Measurements from ENCODE around the gene MECR.
A peak's percentile ranks its signal among the peaks of the same experiment; 100 is the strongest.

The MECR gene

DNA sequence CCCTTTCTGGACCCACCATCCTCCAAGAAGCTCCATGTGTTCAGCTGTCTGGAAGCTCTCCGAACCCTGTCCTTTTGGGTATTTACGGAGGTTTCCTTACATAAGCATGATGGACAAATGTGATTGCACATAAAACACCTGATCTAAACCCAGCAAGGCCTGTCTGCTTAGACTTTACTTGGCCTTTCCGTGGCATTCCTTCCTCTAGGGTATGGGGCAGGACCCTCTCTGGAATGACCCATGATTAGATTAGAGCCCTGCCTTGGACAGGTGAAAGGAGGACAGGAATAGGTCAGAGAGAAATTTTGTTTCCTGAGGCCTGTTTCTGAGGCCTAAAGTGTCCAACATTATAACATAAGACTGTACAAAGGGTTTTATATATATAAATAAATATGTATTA lies 22.4 kb upstream of the MECR start:
- Histone ChIP-seq H3K27me3 (ENCODE audit: insufficient read depth, low read length) (no peaks in the 10 kb centered on the region), H3K18ac (ENCODE audit: low read length) (no peak overlapping the region), H3K36me3 (ENCODE audit: control insufficient read depth in 1 of 2, insufficient read depth in 2 of 2, low read length in 2 of 2) (no peaks in the 10 kb centered on the region), H3K9ac (ENCODE audit: low read length) (no peak overlapping the region), H2AFZ (ENCODE audit: insufficient read depth, low read length, poor library complexity) (no peak overlapping the region), H3K14ac (ENCODE audit: low read length) (no peak overlapping the region), H3K23ac (ENCODE audit: low read length) (no peak overlapping the region), H3K4me3 (ENCODE audit: low read depth, low read length) (no peak overlapping the region), H2BK5ac (ENCODE audit: low read depth, low read length, poor library complexity) (no peak overlapping the region), H3K4ac (ENCODE audit: low read depth, low read length) (no peak overlapping the region), H2BK12ac (ENCODE audit: low read length) (no peak overlapping the region), H4K91ac (ENCODE audit: low read depth, low read length) (no peak overlapping the region), H4K12ac (ENCODE audit: low read depth, low read length) (no peak overlapping the region), H4K8ac (ENCODE audit: low read depth, low read length) (no peak overlapping the region), H3K4me1 (ENCODE audit: control insufficient read depth in 1 of 2, insufficient read depth in 2 of 2, low read length in 2 of 2) (peaks cover 42 to 46% of the 10 kb centered on the region in 2 experiments), H3K79me2 (ENCODE audit: control insufficient read depth, insufficient read depth, low read length, poor library complexity) (peaks cover 15% of the 10 kb centered on the region), H3K9me3 (ENCODE audit: insufficient read depth, low read depth, low read length) (peaks cover 3% of the 10 kb centered on the region), H3K79me1 (ENCODE audit: low read length) (peaks cover 34% of the 10 kb centered on the region), H3K27ac (ENCODE audit: low read depth, low read length) (no peak overlapping the region), H2AK5ac (ENCODE audit: low read length) (no peak overlapping the region), H3K4me2 (ENCODE audit: low read length) (no peak overlapping the region), H2BK120ac (ENCODE audit: insufficient read depth, low read length, poor library complexity) (no peak overlapping the region)
- WGBS (ENCODE audit: extremely low coverage, insufficient coverage, insufficient read length) = no CpG with 5 or more reads among the region's 3 CpGs
- no peak for DNase-seq

DNA sequence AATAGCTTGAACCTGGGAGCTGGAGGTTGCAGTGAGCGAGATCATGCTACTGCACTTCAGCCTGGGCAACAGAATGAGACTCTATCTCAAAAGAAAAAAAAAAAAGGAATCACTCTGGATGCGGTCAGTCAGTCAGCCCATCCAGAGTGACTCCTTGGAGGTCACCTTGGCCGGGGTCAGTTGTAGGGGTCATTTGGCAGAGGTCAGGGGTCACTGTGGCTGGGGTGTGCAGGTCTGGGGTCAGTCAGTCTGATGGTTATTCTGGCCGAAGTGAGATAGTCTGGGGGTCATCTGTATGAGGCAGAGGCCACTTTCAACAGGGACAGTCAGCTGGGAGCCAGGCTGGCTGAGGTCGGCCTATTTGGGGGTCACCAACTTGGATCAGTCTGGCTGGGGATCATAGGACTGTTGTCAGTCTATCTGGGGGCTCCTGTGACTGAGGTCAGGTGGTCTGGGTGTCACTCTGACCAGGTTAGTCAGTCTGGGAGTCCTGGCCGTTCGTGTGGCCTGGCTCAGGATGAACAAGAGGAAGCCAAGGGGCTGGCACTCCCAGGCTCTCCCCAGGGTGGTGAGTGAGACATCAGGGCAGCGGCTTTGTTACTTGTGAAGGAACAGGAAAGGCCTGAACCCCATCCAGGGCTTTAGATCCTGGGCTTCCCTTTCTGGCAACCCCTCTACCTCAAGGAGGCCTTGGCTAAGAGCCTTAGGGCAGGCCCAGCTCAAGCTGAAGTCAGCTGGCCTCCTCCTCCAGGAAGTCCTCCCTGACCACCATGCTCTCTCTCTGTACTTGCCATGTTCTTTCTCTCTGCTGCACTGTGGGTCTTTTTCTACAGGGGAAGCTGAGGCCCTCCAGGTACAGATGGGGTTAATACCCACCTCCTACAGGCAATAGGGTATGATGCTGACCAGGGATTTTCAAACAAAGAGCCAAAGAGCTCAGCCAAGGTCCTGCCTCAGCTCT lies 20.7 kb upstream of the MECR start:
- Histone ChIP-seq H3K36me3 (ENCODE audit: control insufficient read depth in 1 of 2, insufficient read depth in 2 of 2, low read length in 2 of 2) (no peaks in the 10 kb centered on the region), H2AFZ (ENCODE audit: insufficient read depth, low read length, poor library complexity) (no peak overlapping the region), H2BK5ac (ENCODE audit: low read depth, low read length, poor library complexity) (peak overlapping the region; percentile 49), H3K9me3 (ENCODE audit: insufficient read depth, low read depth, low read length) (peaks cover 3% of the 10 kb centered on the region), H3K14ac (ENCODE audit: low read length) (peak overlapping the region; percentile 43), H4K91ac (ENCODE audit: low read depth, low read length) (peak overlapping the region; percentile 92), H3K79me2 (ENCODE audit: control insufficient read depth, insufficient read depth, low read length, poor library complexity) (peaks cover 20% of the 10 kb centered on the region), H4K12ac (ENCODE audit: low read depth, low read length) (peak overlapping the region; percentile 22), H3K23ac (ENCODE audit: low read length) (no peak overlapping the region), H3K9ac (ENCODE audit: low read length) (no peak overlapping the region), H3K4me2 (ENCODE audit: low read length) (no peak overlapping the region), H4K8ac (ENCODE audit: low read depth, low read length) (peak overlapping the region; percentile 36), H3K18ac (ENCODE audit: low read length) (peak overlapping the region; percentile 13), H3K4ac (ENCODE audit: low read depth, low read length) (peak overlapping the region; percentile 69), H3K4me3 (ENCODE audit: low read depth, low read length) (no peak overlapping the region), H3K27ac (ENCODE audit: low read depth, low read length) (no peak overlapping the region), H3K27me3 (ENCODE audit: insufficient read depth, low read length) (no peaks in the 10 kb centered on the region), H2BK12ac (ENCODE audit: low read length) (peak overlapping the region; percentile 82), H2BK120ac (ENCODE audit: insufficient read depth, low read length, poor library complexity) (peak overlapping the region; percentile 69), H3K79me1 (ENCODE audit: low read length) (peaks cover 35% of the 10 kb centered on the region), H2AK5ac (ENCODE audit: low read length) (peak overlapping the region; percentile 55), H3K4me1 (ENCODE audit: control insufficient read depth in 1 of 2, insufficient read depth in 2 of 2, low read length in 2 of 2) (peaks cover 42 to 43% of the 10 kb centered on the region in 2 experiments)
- WGBS (ENCODE audit: extremely low coverage, insufficient coverage, insufficient read length) = no CpG with 5 or more reads among the region's 8 CpGs
- DNase-seq = no peak

DNA sequence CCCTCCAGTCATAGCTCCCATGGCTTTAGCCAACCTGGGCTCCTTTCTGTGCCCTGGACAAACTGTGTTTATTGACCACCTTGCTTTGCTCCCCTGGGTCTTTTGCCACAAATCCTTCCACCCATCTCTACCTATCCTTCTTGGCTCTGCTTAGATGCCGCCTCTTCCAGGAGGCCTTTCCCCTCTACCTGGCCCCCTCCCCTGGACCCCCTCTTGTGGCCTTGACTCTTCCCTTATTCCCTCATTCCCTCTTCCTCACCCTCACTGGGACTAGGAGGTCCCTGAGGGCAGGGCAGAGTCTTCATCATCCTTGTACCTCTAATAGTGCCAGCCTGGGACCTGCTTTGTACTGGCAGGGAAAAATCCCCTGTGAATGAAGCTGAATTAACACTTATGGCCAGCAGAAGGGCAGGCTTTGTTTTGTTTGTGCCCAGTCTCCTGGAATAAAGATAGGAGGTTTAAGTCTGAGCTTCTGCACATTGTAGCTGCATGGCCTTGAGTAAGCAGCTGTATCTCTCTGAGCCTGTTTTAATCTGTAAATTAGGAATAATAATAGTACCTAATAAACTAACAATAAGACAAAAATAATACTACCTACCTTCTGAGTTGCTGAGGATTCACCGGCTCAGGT lies 19.3 kb upstream of the MECR start:
- H2AFZ ChIP-seq (ENCODE audit: insufficient read depth, low read length, poor library complexity) = no peak overlapping the region
- peak overlapping the region; percentile 60 for H3K14ac ChIP-seq (ENCODE audit: low read length)
- H3K4me2 ChIP-seq (ENCODE audit: low read length) = no peak overlapping the region
- no peak overlapping the region for H3K4me3 ChIP-seq (ENCODE audit: low read depth, low read length)
- H3K4ac ChIP-seq (ENCODE audit: low read depth, low read length) = peak overlapping the region; percentile 82
- no peaks in the 10 kb centered on the region for H3K27me3 ChIP-seq (ENCODE audit: insufficient read depth, low read length)
- peak overlapping the region; percentile 64 for H4K8ac ChIP-seq (ENCODE audit: low read depth, low read length)
- H2BK5ac ChIP-seq (ENCODE audit: low read depth, low read length, poor library complexity) = peak overlapping the region; percentile 93
- H3K18ac ChIP-seq (ENCODE audit: low read length) = peak overlapping the region; percentile 79
- H4K91ac ChIP-seq (ENCODE audit: low read depth, low read length) = peak overlapping the region; percentile 92
- no CpG with 5 or more reads among the region's 2 CpGs for WGBS (ENCODE audit: extremely low coverage, insufficient coverage, insufficient read length)
- peaks cover 48 to 53% of the 10 kb centered on the region in 2 experiments for H3K4me1 ChIP-seq (ENCODE audit: control insufficient read depth in 1 of 2, insufficient read depth in 2 of 2, low read length in 2 of 2)
- peaks cover 38% of the 10 kb centered on the region for H3K79me1 ChIP-seq (ENCODE audit: low read length)
- peak overlapping the region; percentile 65 for H2AK5ac ChIP-seq (ENCODE audit: low read length)
- no peak overlapping the region for H3K9ac ChIP-seq (ENCODE audit: low read length)
- no peaks in the 10 kb centered on the region for H3K36me3 ChIP-seq (ENCODE audit: control insufficient read depth in 1 of 2, insufficient read depth in 2 of 2, low read length in 2 of 2)
- peak overlapping the region; percentile 84 for H3K27ac ChIP-seq (ENCODE audit: low read depth, low read length)
- peak overlapping the region; percentile 94 for H2BK12ac ChIP-seq (ENCODE audit: low read length)
- peaks cover 25% of the 10 kb centered on the region for H3K79me2 ChIP-seq (ENCODE audit: control insufficient read depth, insufficient read depth, low read length, poor library complexity)
- H4K12ac ChIP-seq (ENCODE audit: low read depth, low read length) = peak overlapping the region; percentile 13
- H3K23ac ChIP-seq (ENCODE audit: low read length) = no peak overlapping the region
- H2BK120ac ChIP-seq (ENCODE audit: insufficient read depth, low read length, poor library complexity) = peak overlapping the region; percentile 95
- peaks cover 3% of the 10 kb centered on the region for H3K9me3 ChIP-seq (ENCODE audit: insufficient read depth, low read depth, low read length)
- no peak for DNase-seq

DNA sequence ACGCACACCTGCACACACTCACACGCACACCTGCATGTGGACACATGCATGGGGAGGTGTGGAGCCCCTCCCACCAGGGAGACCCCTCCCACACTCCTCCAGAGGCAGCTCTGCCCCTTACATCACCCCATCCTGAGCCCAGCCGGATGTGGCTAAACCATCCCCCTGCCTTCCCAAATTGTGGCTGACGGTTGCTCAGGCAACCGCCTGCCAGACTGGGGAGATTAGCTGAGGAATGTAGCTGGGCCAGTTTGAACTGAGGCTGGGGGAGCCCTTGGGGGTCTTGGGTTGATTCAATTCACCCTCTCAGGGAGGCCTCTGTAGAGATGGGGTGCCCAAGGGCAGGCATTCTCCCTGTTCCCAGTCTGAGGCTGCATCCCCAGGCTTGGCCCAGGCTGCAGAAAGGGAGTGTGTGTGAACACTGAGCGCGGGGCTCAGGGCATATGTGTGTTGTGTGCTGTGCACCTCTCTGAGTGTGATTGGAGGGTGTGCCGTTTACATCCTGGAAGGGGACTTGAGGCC lies 18.5 kb upstream of the MECR start:
- no peak overlapping the region for H3K4me3 ChIP-seq (ENCODE audit: low read depth, low read length)
- H4K8ac ChIP-seq (ENCODE audit: low read depth, low read length) = peak overlapping the region; percentile 64
- H3K23ac ChIP-seq (ENCODE audit: low read length) = no peak overlapping the region
- no peak for DNase-seq
- H4K91ac ChIP-seq (ENCODE audit: low read depth, low read length) = peak overlapping the region; percentile 92
- H2AK5ac ChIP-seq (ENCODE audit: low read length) = peak overlapping the region; percentile 39
- no peaks in the 10 kb centered on the region for H3K27me3 ChIP-seq (ENCODE audit: insufficient read depth, low read length)
- peaks cover 25% of the 10 kb centered on the region for H3K79me2 ChIP-seq (ENCODE audit: control insufficient read depth, insufficient read depth, low read length, poor library complexity)
- H2BK120ac ChIP-seq (ENCODE audit: insufficient read depth, low read length, poor library complexity) = peak overlapping the region; percentile 95
- H3K36me3 ChIP-seq (ENCODE audit: control insufficient read depth in 1 of 2, insufficient read depth in 2 of 2, low read length in 2 of 2) = no peaks in the 10 kb centered on the region
- peak overlapping the region; percentile 73 for H3K4me2 ChIP-seq (ENCODE audit: low read length)
- peak overlapping the region; percentile 50 for H4K12ac ChIP-seq (ENCODE audit: low read depth, low read length)
- peak overlapping the region; percentile 79 for H3K18ac ChIP-seq (ENCODE audit: low read length)
- no CpG with 5 or more reads among the region's 8 CpGs for WGBS (ENCODE audit: extremely low coverage, insufficient coverage, insufficient read length)
- H3K27ac ChIP-seq (ENCODE audit: low read depth, low read length) = peak overlapping the region; percentile 84
- peaks cover 39% of the 10 kb centered on the region for H3K79me1 ChIP-seq (ENCODE audit: low read length)
- H2BK5ac ChIP-seq (ENCODE audit: low read depth, low read length, poor library complexity) = peak overlapping the region; percentile 93
- no peak overlapping the region for H3K9ac ChIP-seq (ENCODE audit: low read length)
- H3K14ac ChIP-seq (ENCODE audit: low read length) = peak overlapping the region; percentile 60
- H2AFZ ChIP-seq (ENCODE audit: insufficient read depth, low read length, poor library complexity) = no peak overlapping the region
- peak overlapping the region; percentile 94 for H2BK12ac ChIP-seq (ENCODE audit: low read length)
- H3K4ac ChIP-seq (ENCODE audit: low read depth, low read length) = peak overlapping the region; percentile 82
- H3K9me3 ChIP-seq (ENCODE audit: insufficient read depth, low read depth, low read length) = peaks cover 3% of the 10 kb centered on the region
- H3K4me1 ChIP-seq (ENCODE audit: control insufficient read depth in 1 of 2, insufficient read depth in 2 of 2, low read length in 2 of 2) = peaks cover 53 to 60% of the 10 kb centered on the region in 2 experiments

Measured in trophoblast cell (in vitro differentiated cells and primary cell).